LNCAP (cell line): ENCODE data around the gene GOLGB1.

Experiments
- TF ChIP-seq, protein P1 (sequence below): fragments of 450-650 bp; IDR thresholded peaks from 2 replicates; pipeline ENCODE4 v1.5.1; 2017; ENCODE audit warnings: mild to moderate bottlenecking

The GOLGB1 gene

DNA sequence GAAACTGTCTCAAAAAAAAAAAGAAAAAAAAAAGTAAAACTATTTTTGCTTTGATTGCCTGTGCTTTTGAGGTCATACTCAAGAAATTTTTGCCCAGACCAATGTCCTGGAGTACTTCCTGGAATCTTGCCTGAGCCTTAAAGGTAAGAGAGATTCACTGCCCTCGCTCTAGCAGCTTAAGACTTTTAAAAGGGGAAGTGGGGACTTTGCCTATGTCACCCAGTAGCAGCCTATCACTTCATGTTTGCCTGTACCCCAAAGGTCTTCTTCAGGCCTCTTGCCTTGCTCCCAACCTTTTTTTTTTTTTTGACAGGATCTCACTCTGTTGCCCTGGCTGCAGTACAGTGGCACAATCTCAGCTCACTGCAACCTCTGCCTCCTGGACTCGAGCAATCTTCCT lies 18.9 kb upstream of the GOLGB1 start:
- TF ChIP-seq, protein P1, sequence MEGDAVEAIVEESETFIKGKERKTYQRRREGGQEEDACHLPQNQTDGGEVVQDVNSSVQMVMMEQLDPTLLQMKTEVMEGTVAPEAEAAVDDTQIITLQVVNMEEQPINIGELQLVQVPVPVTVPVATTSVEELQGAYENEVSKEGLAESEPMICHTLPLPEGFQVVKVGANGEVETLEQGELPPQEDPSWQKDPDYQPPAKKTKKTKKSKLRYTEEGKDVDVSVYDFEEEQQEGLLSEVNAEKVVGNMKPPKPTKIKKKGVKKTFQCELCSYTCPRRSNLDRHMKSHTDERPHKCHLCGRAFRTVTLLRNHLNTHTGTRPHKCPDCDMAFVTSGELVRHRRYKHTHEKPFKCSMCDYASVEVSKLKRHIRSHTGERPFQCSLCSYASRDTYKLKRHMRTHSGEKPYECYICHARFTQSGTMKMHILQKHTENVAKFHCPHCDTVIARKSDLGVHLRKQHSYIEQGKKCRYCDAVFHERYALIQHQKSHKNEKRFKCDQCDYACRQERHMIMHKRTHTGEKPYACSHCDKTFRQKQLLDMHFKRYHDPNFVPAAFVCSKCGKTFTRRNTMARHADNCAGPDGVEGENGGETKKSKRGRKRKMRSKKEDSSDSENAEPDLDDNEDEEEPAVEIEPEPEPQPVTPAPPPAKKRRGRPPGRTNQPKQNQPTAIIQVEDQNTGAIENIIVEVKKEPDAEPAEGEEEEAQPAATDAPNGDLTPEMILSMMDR: no peak

DNA sequence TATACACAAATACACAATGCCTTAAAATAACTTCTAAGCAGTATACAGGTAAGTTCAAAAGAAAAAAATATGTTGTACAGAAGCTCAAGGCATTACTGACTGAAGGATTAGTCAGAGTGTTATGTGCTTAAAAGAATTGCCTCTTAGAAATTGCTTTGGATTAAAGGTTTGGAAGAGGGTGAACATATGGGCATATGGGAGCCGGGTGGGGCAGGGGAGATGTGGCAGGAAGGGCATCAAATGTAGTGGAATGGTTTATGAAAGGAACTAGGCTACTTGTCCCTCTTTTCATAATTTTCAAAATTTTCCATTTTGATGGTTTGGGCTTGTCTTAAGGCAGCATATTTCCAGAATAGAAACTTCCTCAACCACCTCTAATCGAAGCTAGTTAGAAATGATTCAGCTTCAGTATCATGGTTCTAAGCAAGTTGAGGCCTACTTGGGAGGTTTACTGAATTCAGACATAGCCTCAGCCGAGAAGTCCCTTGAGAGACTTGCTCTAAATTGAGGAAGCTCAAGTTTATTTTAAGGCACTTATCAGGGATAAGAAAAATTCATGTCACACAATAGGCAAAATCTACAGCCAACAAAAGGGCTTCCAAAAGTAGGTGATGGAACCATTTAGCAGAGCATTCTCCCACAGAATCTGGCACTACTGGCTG lies 10.1 kb upstream of the GOLGB1 start:
- TF ChIP-seq, protein P1: no peak

DNA sequence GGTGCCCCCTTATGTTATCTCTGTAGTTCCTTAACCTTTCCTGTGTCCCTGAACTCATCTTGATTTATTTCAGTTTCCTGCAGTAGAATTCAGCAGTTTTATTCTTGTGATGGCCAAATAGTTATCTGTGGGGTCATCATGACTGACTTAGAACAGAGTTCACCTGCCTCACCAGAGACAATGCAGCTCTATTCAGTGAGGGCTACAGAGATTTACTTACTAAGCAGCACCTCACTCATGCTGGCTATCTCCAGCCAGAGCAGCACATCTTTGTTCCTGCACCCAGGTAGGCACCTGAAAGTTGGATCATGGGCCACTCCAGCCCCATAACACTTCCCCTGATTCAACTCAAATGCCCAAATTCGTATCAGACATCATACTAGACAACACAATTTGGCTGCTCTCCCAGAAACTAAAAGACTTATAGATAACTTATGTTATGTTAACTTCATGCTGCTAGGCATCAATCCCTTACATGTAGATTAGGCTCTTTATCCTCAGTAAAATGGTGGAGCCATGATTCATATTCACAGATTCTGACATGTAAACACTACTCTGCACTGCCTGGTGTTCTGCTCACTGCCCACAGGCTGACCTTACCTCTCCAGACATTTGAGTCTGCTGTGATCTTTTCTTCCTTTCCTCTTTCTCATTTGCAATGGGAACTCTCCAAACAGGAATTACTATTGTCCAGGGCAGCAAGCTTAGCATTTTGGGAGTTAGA lies 9.3 kb upstream of the GOLGB1 start:
- TF ChIP-seq, protein P1: no peak

GRCh38 chr3:121757812-121758545 lies 8.4 kb upstream of the GOLGB1 start:
- TF ChIP-seq, protein P1: no peak

GRCh38 chr3:121757087-121757811 lies 7.7 kb upstream of the GOLGB1 start:
- TF ChIP-seq, protein P1: no peak

- TF ChIP-seq, protein P1: no peak
Measured at GRCh38 chr3:121752772-121753171, 3.2 kb upstream of the GOLGB1 start.

DNA sequence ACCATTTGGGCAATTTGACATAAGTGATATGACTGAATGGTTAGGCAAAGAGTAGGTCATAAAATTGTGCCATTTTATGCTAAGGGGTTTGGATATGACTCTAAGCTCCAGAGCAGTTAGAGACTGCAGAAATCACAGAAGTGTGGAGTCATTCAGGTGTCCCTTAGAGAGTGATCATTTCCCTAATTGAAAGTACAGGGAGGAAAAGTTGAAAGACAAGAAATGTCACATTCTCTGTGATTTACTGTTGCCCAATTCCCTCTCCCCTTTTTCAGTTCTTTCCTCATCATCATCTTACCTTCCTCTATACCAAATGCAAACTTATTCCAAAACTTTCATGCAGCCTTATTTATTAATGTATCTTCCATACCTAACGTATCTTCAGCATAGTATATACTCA lies 2.7 kb upstream of the GOLGB1 start:
- TF ChIP-seq, protein P1: no peak
